Stimulated activated CD4-positive, alpha-beta T cell treated with anti-CD3 and anti-CD28 coated beads, Interleukin-4, amount 100 ng/mL, for 24 hours (primary cell): Measurements from ENCODE around the gene CAMKV.

Experiments
- DNase-seq: peaks from one replicate; pipeline ENCODE4 v3.0.0-alpha.2; 2020

Gene CAMKV

GRCh38 chr3:49896345-49896744 is 26.6 kb upstream of the CAMKV start:
- DNase-seq: no peak

- DNase-seq: no peak
These were observed 26.1 kb upstream of the CAMKV start for GRCh38 chr3:49895791-49896190.

- no peak for DNase-seq
These were observed 19.6 kb upstream of the CAMKV start for GRCh38 chr3:49889296-49889695.

- no peak for DNase-seq
These were observed 17.2 kb upstream of the CAMKV start for GRCh38 chr3:49886922-49887265.

DNA sequence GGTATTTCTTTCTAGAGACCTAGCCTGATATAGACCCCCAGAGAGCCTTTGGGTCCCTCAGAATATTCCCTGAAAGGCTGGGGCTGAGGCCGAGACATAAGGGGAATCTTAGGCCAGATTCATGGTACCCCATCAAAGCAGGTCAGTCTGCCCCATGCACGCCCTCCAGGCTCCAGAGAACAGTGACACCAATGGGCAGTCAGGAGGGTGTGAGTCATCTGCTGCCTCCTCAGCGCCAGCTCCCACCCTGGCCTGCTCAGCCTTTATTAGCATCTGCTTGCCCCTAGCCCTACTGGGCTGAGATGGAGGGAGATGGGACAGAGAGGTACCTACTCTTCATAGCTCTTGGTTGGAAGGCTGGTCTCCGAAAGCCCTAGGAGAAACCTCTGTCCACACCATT is 14.3 kb upstream of the CAMKV start:
- no peak for DNase-seq

GRCh38 chr3:49882166-49882565 is 12.5 kb upstream of the CAMKV start:
- DNase-seq: no peak

GRCh38 chr3:49880581-49881315 is 11.0 kb upstream of the CAMKV start:
- DNase-seq: no peak

GRCh38 chr3:49879721-49880120 is 10.0 kb upstream of the CAMKV start:
- DNase-seq: no peak

DNA sequence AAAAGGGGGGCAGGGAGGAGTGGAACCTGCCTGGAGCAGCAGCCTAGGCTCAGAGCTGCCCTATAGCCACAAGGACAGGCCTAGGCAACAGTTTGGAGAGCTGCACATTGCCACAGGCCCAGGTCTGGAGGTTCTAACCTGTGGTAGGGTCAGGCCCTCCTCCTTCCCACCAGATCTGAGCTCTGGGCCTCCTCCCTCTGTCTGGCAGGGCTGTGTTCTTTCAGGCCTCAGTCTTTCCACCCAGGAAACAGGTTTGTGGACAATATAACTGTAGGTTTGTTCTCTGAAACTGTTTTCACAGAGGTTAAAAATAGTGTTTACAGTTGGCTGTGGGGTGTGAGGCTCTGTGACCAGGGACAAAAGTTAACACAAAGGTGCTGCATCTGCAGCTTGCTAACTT is 9.0 kb upstream of the CAMKV start:
- no peak for DNase-seq

DNA sequence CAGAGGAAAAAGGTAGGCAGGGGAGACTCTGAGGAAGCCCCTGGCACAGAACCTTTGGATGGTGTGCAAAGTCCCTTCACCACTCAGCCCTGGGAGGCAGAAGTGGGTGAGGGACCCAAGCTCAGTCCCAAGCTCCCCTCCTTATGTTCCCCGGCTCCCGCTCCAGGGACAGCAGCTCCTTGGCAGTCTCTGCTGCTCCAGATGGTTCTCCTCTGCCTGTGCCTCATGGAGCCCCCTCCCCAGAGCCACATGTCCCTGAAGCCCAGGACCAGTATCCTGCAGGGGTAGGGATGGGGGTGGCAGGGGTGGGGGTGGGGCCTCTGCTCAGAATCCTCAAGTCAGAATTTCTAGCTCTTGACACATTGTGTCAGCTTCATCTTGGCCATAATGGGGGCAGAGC is 8.0 kb upstream of the CAMKV start:
- no peak for DNase-seq

DNA sequence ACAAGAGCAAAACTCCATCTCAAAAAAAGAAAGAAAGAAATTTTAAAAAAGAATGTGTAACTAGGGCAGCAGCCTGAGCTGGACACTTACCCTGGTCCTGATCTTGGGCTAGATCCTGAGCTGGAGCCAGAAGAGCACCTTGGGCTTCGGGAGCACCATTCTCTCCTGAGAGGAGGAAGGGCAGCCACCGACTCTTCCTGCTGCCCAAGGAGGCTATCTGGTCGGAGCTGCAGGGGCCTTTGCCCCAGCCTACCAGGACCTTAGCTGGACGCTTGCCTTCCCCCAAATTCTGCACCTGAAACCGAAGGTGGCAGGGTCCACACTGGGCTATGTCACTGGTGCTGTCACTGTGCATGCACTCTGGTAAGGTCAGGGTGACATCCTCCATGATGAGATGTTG is 6.9 kb upstream of the CAMKV start:
- no peak for DNase-seq

DNA sequence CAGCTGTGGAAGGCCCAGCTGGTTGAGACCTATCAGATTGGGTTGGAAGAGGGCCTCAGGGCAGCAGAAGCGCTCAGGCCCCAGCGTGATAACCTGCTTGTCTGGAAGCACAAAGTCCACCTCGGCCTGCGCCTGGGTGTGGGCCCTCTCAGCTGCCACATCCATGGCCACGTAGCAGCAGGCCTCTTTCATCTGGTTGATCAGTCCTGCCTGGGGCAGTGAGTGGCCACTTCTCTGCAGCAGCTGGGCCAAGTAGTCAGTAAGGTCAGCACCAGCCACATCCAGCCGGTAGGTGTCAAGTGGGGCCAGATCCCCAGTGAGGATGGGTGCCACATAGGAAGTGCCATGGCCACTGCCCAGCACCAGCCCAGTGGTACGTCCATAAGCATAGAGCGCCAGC is 3.9 kb upstream of the CAMKV start:
- no peak for DNase-seq

GRCh38 chr3:49872801-49873281 is 3.1 kb upstream of the CAMKV start:
- no peak for DNase-seq

GRCh38 chr3:49871531-49872153 is 1.9 kb upstream of the CAMKV start:
- no peak for DNase-seq

GRCh38 chr3:49868862-49869466 is 742 bp downstream of the CAMKV start:
- DNase-seq: no peak

- DNase-seq: no peak
These were observed 1.8 kb downstream of the CAMKV start for GRCh38 chr3:49867871-49868321.

DNA sequence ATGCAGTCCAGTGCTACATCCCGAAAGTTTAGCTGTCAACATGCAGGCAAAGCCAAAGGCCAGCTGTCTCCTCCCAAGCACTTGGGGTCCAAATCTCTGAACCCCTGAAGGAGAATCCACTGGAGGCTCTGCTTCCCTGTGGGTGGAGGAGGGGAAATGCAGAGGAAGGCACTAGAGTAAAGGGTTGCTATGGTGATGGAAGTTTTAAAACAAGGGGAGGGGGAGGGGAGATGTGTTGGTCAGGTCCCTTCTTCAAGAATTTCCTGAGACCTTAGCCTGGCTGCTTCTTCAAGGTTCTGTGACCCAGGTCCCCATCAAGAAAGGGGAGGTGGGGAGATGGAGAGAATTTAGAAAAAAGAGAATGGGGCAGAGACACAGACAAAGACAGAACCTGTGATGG is 2.3 kb downstream of the CAMKV start:
- DNase-seq: no peak

- DNase-seq: no peak
These were observed 4.4 kb downstream of the CAMKV start for GRCh38 chr3:49865198-49865784.

DNA sequence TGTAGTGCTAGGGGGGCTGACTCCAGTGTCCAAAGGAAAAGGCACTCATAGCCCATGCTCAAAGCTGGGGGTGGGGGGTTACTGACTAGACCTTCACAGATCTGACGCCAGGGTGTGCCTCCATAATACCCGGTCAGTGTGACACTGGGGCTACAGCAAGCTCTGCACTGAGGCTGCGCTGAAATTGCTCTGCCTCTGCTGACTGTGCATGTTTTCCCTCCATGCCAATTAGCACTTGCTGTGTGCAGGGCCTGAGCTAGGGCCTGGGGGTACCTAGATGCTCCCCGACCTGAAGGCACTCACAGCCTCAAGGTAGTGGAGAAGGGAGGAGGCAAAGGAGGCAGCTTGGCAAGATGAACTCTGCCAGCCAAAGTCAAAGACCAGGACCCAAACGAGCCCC is 5.2 kb downstream of the CAMKV start:
- DNase-seq: no peak

DNA sequence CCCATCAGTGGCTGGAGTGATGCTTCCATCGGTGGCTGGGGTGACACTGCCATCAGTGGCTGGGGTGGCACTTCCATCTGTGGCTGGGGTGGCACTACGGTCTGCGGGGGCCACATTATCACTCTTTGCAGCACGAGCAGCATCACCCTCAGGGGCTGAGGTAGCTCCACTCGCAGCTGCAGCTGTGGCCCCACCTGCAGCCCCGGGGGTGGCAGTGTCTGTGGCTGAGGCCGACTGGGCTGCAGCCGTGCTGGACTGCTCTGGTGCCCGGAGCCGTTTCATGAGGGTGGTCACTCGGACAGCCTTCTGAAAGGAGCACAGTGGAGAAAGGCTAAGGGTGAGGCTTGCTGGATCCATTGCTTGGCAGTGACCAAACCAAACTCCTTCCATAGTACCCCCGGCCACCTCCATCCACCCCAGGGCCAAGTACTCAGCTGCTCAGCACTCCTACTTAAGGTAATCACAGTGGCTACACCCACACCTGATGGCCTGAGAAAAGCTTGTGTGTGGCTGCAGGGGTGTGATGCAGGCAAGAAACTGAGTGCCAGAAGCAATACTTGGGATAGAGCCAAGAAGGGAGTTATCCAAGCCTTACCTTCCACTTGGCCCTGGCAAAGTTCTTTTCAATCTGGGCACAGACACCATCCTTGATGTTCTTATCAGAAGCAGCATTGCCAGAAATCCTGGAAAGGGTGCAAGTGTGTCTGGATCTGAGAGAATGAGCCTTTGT is 10.0 kb downstream of the CAMKV start:
- DNase-seq: no peak

GRCh38 chr3:49856181-49857005 is 13.3 kb downstream of the CAMKV start, which contains the start of gene TRAIP:
Gene TRAIP, minus strand, starts transcription at chr3:49856564. Its CDS starts 111 bp downstream, at chr3:49856453.
- DNase-seq: peak; percentile 95

DNA sequence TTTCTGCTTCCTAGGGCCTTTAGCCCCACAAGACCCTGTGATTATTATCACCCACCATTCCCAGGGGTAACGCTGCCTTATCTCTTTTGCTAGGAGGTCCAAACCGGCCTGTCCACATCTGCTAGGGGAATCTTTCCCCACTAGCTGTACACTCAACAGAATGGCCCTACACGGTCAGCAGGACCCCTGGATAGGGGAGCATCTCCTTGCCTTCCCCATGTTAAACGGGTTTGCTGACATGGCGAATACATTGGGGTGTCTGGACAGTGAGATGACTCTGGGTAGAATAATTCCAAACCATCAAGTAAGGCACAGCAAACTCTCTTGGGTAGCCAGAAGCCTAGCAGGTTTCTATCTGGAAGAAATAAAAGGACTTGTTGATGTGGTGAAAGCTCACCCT is 14.0 kb downstream of the CAMKV start:
- DNase-seq: no peak
